ENCODE measurements around the gene ITGAV.
A peak's percentile ranks its signal among the peaks of the same experiment; 100 is the strongest.
"Not testable (repeated sequence)": the region's sequence is repeated elsewhere in the genome, so short reads cannot be mapped to it uniquely, and the experiment has no call there.

The ITGAV gene

DNA sequence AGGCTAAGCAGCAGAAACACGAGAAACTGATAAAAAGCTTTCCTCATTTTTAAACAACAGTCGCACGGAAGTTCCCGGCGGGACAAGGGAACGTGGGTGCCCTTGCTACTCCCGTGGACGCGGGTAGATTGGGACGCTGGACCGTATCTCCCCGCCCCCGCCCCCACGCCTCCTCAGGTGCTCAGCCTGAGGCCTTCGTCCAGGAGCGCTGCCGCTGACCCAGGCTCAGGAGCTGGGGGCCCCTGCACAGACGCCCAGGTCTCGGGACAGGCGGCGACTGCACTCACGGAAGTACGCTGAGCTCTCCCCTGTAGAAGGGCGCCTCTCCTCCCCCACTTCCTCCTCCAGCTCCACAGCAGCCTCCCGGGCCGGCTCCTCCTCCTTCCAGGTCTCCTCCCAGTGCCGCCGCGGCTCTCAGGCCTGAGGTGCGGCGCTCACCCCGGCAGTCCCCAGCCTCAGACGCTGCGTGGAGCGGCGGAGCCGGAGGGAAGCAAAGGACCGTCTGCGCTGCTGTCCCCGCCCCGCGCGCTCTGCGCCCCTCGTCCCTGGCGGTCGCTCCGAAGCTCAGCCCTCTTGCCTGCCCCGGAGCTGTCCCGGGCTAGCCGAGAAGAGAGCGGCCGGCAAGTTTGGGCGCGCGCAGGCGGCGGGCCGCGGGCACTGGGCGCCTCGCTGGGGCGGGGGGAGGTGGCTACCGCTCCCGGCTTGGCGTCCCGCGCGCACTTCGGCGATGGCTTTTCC is at the start of gene ITGAV:
Gene ITGAV (plus strand): TSS at position 445 of the 738 bp plus-strand sequence. CDS start 283 bp downstream, at position 728.
- DNase-seq = peak; percentile 81

DNA sequence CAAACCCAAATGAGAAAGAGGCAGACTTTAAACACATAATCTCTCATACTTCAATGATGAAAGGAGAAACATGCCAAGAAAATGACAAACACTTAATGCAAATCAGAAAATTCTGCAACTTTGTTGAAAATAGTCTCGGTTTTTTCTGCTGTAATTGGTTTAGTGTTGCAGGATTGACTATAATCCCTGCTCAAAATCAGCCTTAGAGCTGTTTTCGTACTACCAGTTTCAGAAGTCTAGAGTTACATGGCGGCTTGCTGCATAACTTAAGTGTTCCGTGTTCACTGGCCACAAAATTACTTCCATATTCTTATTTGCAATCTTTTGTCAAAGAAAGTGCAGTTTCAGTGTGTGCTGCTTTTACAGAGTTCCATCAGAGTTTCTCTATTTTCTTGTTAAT is 48.9 kb upstream of the ITGAV start:
- no peak for DNase-seq

DNA sequence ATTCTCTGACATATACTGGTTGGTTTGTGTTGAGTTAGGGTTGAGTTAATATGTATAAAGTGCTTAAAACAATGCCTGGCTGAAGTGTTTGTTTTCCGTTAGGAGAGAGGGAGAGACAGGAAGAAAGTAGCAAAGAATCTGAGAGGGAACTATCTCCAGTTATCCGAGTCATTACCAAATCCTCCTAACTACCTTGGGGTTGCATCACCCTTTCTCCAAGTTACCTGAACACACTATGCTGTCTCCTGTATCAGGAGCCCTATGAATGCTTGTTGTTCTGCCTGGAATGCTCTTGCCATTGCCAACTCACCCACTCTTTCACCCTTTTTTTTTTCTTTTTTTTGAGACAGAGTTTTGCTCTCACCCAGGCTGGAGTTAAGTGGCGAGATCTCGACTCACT is 47.9 kb upstream of the ITGAV start:
- no peak for DNase-seq

DNA sequence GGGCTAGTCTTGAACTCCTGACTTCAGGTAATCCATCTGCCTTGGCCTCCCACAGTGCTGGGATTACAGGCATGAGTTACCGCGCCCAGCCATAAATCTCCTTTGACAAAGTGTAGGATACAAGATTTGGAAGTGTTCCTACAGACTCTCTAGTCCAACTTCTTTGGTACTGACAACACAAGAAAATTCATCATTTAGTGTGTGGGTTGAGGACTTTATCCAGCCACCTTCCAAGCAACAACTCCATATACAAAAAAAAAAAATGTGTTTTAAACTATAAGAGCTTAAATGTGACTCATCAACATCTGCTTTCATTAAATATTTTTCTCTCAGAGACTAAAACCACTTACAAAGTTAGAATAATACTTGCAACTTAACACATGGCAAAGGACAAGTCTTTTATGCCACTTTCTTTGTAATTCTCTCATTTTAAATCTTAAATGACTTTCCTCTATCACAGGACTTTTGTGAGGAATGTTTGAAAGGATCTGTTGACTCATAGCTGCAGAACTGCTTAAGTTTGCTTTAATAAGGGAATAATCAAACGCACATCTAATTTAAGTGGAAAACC is 46.2 kb upstream of the ITGAV start:
- no peak for DNase-seq

DNA sequence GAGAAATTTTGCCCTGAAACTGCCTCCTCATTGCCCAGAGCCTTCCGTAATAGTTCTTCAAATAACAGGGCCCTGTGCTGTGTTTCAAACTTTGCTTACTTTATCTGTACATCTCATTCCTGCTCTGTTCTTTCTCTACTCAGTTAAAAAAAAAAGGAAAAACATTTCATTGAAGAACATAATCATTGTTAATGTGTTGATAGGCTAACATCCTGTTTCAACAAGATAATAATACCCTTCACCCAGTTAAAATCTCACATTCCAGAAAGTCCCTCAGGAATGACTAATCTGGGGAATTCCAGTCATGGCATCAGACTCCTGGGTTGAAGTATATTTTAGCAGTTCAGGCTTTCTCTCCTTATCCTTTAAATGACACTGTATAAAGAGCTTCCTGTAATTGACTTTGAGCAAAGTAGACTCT is 45.6 kb upstream of the ITGAV start:
- no peak for DNase-seq

DNA sequence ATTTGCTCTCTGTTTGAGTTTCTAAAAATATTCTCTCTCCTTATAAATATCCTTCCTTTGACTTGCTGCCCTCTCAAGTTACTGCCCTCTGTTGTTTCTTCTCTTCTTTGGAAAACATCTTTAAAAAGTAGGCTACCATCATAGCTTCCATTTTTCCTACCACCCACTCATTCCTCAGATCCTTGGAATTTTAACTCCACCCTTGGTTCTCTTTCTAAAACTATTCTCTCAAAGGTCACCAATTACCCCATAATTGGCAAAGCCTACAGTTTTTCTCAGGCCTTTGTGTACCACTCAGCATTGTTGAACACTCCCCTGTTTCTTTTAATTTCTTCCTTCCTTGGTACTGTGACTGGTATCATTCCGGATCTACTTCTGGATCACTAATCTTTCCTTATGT is 43.0 kb upstream of the ITGAV start:
- no peak for DNase-seq

DNA sequence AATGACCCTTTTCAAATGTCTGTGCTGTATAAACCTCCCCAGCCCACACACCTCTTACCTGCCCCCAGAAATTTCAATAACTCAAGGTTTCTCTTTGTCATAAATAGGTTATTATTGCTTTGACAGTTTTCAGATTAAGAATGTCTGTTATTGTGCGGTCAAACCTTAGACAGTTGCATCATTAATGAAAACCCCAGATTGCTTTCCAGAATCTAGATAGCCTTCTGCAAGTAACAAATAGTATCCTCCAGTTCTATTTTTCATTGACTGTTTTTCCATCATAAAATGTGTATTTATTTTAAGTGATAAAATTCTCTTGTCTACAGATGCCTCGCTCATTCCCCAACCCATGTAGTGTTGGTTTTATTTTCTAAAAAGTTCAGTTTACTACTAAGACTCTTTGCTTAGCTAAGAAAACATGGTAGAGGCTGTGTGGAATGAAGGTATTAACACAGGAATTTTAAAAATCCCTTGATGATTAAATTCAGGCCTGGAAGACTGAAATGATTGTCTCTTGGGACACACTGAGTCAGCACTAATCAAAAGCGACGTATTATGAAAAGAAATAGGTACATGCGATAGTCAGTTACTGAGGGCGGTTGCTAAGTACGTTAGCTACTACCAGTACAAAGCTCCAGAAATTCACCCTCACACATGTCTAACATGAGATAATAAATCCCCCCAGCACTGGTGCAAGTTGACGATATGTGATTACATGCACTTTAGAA is 38.4 kb upstream of the ITGAV start:
- no peak for DNase-seq

DNA sequence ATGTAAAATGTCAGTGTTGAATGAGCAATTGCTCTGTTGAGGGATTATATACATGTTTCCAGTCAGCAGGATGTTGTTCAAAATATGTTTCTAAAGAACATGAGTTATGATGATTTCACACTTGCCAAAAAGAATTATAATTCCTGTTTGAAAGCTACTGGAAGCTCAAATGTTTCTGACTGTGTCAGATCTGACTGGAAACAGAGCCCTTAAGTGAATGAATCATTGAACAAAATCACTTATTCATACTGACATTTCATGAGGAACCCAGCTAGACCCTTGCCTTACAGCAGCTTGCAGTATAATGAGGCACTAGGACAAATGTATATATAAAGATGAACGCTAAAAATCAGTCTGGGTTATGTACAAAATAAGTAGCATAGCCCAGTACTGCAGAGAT is 35.4 kb upstream of the ITGAV start:
- DNase-seq = no peak

DNA sequence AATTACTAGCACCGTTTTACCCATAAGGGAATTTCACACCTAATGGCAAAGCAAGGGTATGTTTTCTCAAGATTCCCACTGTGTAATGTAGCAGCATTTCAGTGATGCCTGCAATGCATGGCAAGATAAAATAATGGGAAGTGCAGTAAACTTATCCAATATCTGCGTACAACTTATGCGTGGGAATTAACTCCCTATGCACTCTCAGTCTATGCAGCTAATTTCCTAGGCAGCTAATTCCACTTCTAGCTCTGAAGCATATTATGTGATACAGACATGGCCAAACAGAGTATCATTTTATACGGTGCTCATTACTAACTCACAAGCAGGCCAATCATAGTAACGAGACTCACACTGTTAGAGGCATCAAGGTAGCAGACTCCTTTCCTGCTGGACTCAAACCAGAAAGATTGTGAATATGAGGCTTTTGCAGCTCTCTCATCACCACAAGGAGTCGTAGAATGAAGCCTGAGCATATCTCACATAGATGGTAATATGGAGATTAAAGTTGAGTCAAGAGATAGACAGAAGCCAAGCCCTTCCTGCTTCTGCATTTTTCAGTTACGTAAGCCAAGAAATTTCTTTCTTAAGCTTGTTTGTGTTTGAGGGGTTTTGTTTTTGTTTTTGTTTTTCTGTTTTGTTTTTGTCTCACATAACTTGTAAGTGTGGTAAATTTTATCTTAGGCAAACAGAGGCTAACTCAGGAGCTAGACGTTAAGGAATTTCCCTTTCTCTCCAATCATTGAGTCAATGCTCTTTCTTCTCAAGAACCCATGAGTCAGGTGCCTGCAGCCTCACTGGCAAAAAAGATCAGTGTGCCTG is 34.8 kb upstream of the ITGAV start:
- no peak for DNase-seq

DNA sequence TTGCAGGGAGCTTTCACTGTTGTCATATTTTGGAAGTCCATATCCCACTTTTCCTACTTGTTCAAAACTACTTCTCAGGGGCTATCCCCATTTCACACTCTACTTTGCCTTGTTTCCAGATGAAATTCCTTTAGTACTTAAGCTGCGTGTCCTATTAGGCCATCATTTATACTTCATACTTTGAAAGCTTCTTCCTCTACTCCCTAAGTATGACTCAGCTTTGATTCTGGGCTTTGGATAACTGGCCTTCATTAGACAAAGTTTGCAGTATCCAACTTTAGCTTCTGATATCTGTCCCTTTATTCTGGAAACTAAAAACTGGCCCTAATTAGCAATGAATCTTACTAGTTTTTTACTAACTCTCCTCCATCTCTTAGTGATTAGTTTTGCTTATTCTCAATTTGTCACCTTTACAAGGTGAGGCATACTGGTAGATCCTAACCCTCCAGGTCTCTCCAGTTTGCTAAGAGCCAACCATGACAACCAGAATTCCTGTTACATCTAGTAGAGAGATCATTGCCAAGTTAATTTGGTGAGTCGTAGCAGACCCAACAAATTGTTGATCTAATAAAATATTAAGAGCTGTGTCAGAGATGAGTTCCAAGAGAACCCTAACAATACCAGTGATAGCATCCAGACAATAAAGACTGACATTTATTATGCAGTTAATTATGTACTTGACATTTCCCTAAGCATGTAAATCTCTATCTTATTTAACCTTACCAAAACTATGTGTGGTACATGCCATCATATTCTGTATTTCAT is 31.2 kb upstream of the ITGAV start:
- no peak for DNase-seq

DNA sequence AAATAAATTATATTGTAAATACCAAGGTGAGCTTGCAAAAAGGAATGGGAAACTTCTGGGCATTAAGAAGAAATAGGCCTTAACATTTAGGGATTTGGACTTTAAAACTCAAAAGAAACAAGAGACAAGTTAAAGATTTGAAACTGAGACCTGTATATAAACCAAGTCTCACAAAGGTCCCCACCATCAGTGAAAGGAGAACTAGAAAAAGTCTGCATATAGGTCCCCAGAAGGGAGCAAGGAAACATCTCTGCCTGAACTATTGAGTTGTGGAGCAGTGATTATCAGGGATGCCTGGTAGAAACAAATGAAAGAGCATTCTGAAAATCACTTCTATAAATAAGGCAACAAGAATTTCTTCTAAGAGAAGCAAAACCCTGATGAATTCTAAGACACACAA is 30.5 kb upstream of the ITGAV start:
- no peak for DNase-seq

DNA sequence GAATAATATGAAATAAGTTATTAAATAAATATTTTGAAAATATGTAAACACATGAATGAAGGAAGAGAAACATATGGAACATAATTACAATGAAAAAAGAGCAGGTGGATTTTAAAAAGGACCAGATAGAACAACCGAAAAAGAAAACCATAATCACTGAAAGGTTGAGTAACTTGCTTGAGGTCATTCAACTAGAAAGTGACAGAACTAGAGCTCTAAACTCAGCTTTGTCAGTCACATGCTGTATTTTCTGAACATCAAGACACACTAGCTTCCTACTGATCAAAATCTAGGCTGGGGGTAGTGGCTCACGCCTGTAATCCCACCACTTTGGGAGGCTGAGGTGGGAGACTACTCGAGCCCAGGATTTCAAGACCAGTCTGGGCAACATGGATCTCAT is 30.0 kb upstream of the ITGAV start:
- no peak for DNase-seq

DNA sequence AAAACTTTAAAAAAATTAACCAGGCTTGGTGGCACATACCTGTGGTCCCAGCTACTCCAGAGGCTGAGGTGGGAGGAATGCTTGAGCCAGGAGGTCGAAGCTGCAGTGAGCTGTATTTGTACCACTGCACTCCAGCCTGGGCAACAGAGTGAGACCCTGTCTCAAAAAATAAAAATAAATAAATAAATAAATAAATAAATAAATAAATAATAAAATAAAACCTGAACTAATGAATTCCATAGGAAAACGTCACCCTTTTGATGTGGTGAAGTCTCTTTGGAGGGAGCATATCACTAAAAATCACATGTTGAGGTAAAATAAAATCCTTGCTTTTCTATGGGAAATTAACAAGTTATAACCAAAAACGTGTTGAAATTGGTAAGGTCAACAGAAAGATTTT is 29.6 kb upstream of the ITGAV start:
- DNase-seq = no peak

DNA sequence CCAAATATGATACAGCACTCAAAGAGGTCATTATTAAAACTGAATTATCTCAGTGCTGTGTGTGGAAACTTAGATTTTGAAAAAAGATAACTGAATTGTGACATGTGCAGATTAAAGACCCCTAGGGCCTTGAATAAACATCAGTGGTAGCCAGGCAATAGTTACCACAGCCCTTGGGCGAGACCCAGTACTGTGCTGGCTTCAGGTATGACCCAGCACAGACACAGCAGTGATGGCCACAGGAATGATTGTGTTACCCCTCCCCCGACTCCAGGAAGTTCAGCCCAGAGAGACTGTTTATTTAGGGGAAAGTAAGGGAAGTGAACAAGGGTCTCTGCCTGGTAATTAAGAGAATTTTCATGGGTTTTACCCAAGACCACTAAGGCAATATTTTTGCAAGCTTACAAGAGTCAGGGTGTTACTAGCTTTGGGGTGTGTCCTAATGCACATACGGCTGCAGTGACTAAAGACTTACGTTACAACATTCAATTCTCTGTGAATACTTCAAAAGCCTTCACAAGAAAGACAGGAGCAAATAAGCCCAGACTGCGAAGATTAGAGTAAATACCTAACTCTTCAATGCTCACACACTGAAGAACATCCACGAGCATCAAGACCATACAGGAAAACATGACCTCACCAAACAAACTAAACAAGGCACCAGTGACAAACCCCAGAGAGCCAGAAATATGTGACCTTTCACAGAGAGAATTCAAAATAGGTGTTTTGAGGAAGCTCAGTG is 28.2 kb upstream of the ITGAV start:
- no peak for DNase-seq

DNA sequence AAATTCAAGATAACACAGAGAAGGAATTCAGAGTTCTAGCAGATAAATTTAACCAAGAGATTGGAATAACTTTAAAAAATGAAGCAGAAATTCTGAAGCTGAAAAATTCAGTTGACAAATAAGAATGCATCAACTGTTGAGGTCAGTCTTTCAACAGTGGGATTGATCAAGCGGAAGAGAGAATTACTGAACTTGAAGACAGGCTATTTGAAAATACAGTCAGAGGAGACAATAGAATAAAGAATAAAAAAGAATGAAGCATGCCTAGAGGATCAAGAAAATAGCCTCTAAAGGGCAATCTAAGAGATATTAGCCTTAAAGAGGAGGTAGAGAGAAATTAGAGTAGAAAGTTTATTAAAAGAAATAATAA is 27.7 kb upstream of the ITGAV start:
- no peak for DNase-seq

DNA sequence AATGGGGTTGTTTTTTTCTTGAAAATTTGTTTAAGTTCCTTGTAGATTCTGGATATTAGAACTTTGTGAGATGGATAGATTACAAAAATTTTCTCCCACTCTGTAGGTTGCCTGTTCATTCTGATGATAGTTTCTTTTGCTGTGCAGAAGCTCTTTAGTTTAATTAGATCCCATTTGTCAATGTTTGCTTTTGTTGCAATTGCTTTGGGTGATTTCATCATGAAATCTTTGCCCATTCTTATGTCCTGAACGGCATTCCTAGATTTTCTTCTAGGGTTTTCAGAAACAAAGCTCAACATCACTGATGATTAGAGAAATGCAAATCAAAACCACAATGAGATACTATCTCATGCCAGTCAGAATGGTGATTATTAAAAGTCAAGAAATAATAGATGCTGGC is 21.3 kb upstream of the ITGAV start:
- not testable (repeated sequence) for DNase-seq

DNA sequence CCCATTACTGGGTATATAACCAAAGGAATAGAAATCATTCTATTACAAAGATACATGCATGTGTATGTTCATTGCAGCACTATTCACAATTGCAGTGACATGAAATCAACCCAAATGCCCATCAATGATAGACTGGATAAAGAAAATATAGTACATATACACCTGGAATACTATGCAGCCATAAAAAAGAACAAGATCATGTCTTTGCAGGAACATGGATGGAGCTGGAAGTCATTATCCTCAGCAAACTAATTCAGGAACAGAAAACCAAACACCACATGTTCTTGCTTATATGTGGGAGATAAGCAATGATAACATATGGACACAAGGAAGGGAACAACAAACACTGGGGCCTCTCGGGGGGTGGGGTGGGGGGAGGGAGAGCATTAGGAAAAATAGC is 20.7 kb upstream of the ITGAV start:
- not testable (repeated sequence) for DNase-seq

DNA sequence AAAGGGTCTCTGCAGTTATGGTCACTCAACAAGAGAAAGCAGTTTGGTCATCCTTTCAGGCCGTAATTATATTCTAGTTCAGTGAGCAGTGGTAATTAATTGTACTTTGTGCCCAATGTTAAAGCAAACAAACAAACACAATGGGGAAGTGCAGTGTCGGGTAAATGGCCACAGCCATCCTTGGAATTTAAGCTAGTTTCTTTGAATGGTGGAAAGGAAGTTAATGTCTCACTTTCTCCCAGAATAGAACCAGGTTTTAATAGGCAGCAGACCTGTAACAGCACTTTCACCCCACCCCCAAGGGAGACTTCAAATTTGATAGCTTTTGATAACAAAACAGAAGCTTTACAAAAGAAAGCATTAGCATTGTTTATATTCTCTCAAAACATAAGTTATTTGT is 20.0 kb upstream of the ITGAV start:
- no peak for DNase-seq

DNA sequence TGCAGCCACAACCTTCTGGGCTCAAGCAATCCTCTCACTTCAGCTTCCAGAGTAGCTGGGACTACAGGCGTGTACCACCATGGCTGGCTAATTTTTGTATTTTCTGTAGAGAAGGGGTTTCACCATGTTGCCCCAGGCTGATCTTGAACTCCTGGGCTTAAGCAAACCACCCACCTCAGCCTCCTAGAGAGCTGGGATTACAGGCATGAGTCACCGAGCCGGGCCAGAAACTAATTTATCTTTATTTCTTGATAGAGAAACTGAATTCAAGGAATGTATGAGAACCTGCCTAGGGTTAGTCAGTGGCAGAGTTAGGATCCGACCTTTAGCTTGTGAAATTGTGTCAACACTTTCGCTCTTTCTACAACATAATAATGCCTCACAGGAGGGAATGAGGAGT is 19.3 kb upstream of the ITGAV start:
- no peak for DNase-seq

DNA sequence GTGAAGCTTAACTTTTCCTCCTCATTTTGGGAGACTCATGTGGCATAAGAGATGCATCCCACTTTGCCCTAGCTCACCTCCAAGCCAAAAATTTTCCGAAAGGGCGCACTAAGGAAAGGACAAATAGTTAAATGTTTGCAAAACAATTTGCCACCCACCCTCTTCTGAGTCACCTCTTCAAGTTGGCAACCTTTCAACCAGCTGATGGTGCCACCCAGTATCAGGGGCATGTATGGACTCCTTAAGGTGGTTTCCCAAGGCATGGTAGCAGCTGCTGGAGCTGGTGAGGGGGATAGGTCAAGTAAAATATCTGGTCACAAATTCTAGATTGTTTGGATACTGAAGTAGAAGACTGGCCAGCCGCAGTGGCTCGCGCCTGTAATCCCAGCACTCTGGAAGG is 17.2 kb upstream of the ITGAV start:
- DNase-seq = no peak

DNA sequence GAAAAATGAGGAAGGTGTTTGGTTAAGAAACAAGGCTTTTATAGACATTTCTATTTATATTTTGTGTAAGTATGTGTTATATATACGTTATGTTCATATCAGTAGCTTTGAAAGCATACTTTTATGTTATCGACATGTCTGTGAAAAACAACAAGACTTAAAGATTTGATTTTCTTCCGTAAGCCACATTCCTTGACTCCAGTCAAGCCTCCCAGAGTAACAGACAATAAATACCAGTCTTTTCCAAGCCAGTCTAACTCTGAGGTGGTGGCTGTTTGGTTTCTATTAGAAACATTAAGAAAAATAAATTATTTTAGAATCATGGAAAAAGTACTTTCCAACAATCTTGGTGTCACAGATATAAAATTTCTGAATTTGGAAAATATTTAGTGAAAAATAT is 16.3 kb upstream of the ITGAV start:
- DNase-seq = no peak

DNA sequence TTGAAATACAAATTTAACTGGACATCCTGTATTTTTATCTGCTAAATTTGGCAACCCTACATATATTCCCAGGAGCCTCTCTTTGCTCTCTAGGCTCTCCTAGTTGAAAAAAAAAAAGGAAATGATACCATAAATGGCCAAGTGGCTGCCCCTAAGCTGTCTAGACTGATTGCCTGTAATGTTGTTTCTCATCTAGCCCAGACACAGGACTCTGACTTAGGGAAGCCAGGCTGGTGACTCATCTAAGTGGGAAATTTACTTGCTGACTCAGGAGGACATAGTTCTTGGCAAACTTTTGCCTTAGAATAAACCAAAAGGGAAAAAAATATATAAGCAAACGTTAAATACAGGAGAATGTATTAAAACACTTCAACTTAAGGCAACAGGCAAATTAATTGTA is 14.6 kb upstream of the ITGAV start:
- DNase-seq = no peak

All from activated CD4-positive, CD25-positive, alpha-beta regulatory T cell treated with anti-CD3 and anti-CD28 coated beads, Interleukin-2, amount 50 U/mL, for 72 hours (primary cell).